NCI-H1105 treated with DMSO at 0.1 percent for 48 hours (cell line): ENCODE results near the gene LAMP2.

Source experiments
- DNase-seq: peaks from one replicate; lab custom pipeline; 2025; lab: John Stamatoyannopoulos, UW

LAMP2 gene

GRCh38 chrX:120456973-120457372 is 12.1 kb downstream of the LAMP2 start:
- no peak for DNase-seq

- no peak for DNase-seq
Observed at GRCh38 chrX:120453985-120454384, 15.1 kb downstream of the LAMP2 start.

- peak; percentile 22 for DNase-seq
Observed at GRCh38 chrX:120452131-120452530, 17.0 kb downstream of the LAMP2 start.

GRCh38 chrX:120450163-120450562 is 18.9 kb downstream of the LAMP2 start:
- no peak for DNase-seq

GRCh38 chrX:120446498-120446897 is 22.6 kb downstream of the LAMP2 start:
- no peak for DNase-seq

GRCh38 chrX:120439921-120440320 is 29.2 kb downstream of the LAMP2 start:
- DNase-seq: no peak

GRCh38 chrX:120429776-120430540 is 39.1 kb downstream of the LAMP2 start:
- DNase-seq: no peak

- no peak for DNase-seq
Observed at GRCh38 chrX:120428309-120428708, 40.8 kb downstream of the LAMP2 start.

- DNase-seq: no peak
Observed at GRCh38 chrX:120426599-120426998, 42.5 kb downstream of the LAMP2 start.

GRCh38 chrX:120419463-120419862 is 49.6 kb downstream of the LAMP2 start:
- DNase-seq: no peak

- no peak for DNase-seq
Observed at GRCh38 chrX:120408168-120408567, 60.9 kb downstream of the LAMP2 start.

GRCh38 chrX:120406638-120407037 is 62.5 kb downstream of the LAMP2 start:
- DNase-seq: no peak

GRCh38 chrX:120402369-120402768 is 66.7 kb downstream of the LAMP2 start:
- no peak for DNase-seq

GRCh38 chrX:120401301-120401700 is 67.8 kb downstream of the LAMP2 start:
- DNase-seq: no peak

- peak; percentile 4 for DNase-seq
Observed at GRCh38 chrX:120380699-120381098, 88.4 kb downstream of the LAMP2 start.

- no peak for DNase-seq
Observed at GRCh38 chrX:120379937-120380681, 89.0 kb downstream of the LAMP2 start.

- DNase-seq: no peak
Observed at GRCh38 chrX:120378570-120378969, 90.5 kb downstream of the LAMP2 start.
